G401.6 (cell line): Measurements from ENCODE around the gene CEP70.
"Not testable (repeated sequence)": the region's sequence is repeated elsewhere in the genome, so short reads cannot be mapped to it uniquely, and the experiment has no call there.

Experiments used
- FAIRE-seq: peaks from 2 replicates; lab custom pipeline; 2012; peaks lifted over from hg19 to GRCh38; lab: Jason Lieb, UNC

Gene CEP70

GRCh38 chr3:138588445-138588844 is 5.6 kb downstream of the CEP70 start:
- no peak for FAIRE-seq

- FAIRE-seq: no peak
Observed at GRCh38 chr3:138587374-138587773, 6.7 kb downstream of the CEP70 start.

- no peak for FAIRE-seq
Observed at GRCh38 chr3:138578961-138579574, 15.0 kb downstream of the CEP70 start.

GRCh38 chr3:138578141-138578540 is 15.9 kb downstream of the CEP70 start:
- no peak for FAIRE-seq

- FAIRE-seq: no peak
Observed at GRCh38 chr3:138573138-138573537, 20.9 kb downstream of the CEP70 start.

- FAIRE-seq: not testable (repeated sequence)
Observed at GRCh38 chr3:138569624-138570023, 24.4 kb downstream of the CEP70 start.

GRCh38 chr3:138569090-138569489 is 25.0 kb downstream of the CEP70 start:
- FAIRE-seq: no peak

GRCh38 chr3:138567403-138567802 is 26.7 kb downstream of the CEP70 start:
- FAIRE-seq: no peak

GRCh38 chr3:138566293-138566692 is 27.8 kb downstream of the CEP70 start:
- FAIRE-seq: not testable (repeated sequence)

- FAIRE-seq: not testable (repeated sequence)
Observed at GRCh38 chr3:138562902-138563301, 31.2 kb downstream of the CEP70 start.

GRCh38 chr3:138560501-138560900 is 33.6 kb downstream of the CEP70 start:
- FAIRE-seq: no peak

- no peak for FAIRE-seq
Observed at GRCh38 chr3:138559134-138559533, 34.9 kb downstream of the CEP70 start.

- not testable (repeated sequence) for FAIRE-seq
Observed at GRCh38 chr3:138554775-138555174, 39.3 kb downstream of the CEP70 start.

GRCh38 chr3:138550958-138551357 is 43.1 kb downstream of the CEP70 start:
- FAIRE-seq: not testable (repeated sequence)

GRCh38 chr3:138549179-138549977 is 44.7 kb downstream of the CEP70 start:
- FAIRE-seq: no peak

GRCh38 chr3:138547342-138547975 is 46.6 kb downstream of the CEP70 start:
- no peak for FAIRE-seq

- FAIRE-seq: no peak
Observed at GRCh38 chr3:138544546-138544945, 49.5 kb downstream of the CEP70 start.

GRCh38 chr3:138542977-138543376 is 51.1 kb downstream of the CEP70 start:
- FAIRE-seq: no peak

GRCh38 chr3:138539352-138539751 is 54.7 kb downstream of the CEP70 start:
- FAIRE-seq: no peak

GRCh38 chr3:138521445-138521844 is 72.6 kb downstream of the CEP70 start:
- FAIRE-seq: not testable (repeated sequence)

GRCh38 chr3:138513090-138513843 is 80.8 kb downstream of the CEP70 start:
- FAIRE-seq: no peak

- no peak for FAIRE-seq
Observed at GRCh38 chr3:138511945-138512344, 82.1 kb downstream of the CEP70 start.

GRCh38 chr3:138509586-138509985 is 84.5 kb downstream of the CEP70 start:
- no peak for FAIRE-seq
